AG04449 (cell line): Measurements from ENCODE around the gene SURF2.
A peak's percentile ranks its signal among the peaks of the same experiment; 100 is the strongest.
"Not testable (repeated sequence)": the region's sequence is repeated elsewhere in the genome, so short reads cannot be mapped to it uniquely, and the experiment has no call there.

Experiments used
- CTCF ChIA-PET: fragments of 350-600 bp; formaldehyde crosslinking; extraction: SDS; loops from one replicate; lab custom pipeline; 2021; ENCODE audit warnings: antibody characterized with exemption; lab: Yijun Ruan, JAX
- POLR2A ChIA-PET: fragments of 400-600, 350-600 bp; formaldehyde crosslinking; extraction: SDS; loops from one replicate; lab custom pipeline; 2020; ENCODE audit warnings: antibody characterized with exemption, inconsistent platforms; lab: Yijun Ruan, JAX
- DNase-seq: peaks from one replicate; pipeline ENCODE4 v3.0.0-alpha.2; 2010; ENCODE audit warnings: low read depth, low spot score
- H3K4me3 ChIP-seq: 2 replicates; pipeline ENCODE4 v1.5.1; 2011; ENCODE audit warnings: low read depth, mild to moderate bottlenecking, control low read depth, low read length
- CTCF ChIP-seq: IDR thresholded peaks from one replicate; pipeline ENCODE4 v1.5.1; 2011; ENCODE audit warnings: mild to moderate bottlenecking, moderate library complexity, low read length, control low read depth, inconsistent platforms; ENCODE audit not compliant: insufficient read depth; ENCODE audit errors: missing control alignments

The SURF2 gene

GRCh38 chr9:133329306-133330156, 26.8 kb upstream of the SURF2 start:
- H3K4me3 ChIP-seq, POLR2A ChIA-PET, DNase-seq: not testable (repeated sequence)
- peak; percentile 45 for TF ChIP-seq CTCF
- CTCF ChIA-PET = interaction anchor here (0.9 to 4.3 kb wide), 12 partner anchors 9 to 308 kb away, joined by 3 to 62 read pairs (median 4); no protein-coding TSS in a partner anchor

DNA sequence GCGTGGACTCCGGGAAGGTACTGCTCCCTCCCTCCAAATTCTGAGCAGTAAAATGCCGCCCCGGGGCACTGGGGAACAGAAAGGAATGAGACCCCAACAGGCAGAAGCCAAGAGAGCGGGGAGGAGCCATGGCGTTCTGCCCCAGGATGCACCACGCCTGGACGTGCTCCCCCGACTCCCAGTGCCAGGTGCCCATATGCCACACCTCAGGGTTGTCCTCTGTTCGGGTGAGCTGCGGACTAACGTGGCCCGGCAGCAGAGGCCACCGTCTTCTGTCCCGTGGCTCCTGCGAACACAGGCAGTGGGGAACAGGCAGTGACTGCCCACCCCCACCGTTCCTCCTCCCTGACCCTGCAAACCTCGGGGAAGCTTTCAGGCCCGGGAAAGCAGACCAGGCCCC, 25.1 kb upstream of the SURF2 start:
- TF ChIP-seq CTCF = no peak
- H3K4me3 ChIP-seq = no peak overlapping the region
- ChIA-PET CTCF (interaction anchor here (0.8 to 4.3 kb wide), 6 partner anchors 10 to 154 kb away, joined by 3 to 62 read pairs (median 6); no protein-coding TSS in a partner anchor), POLR2A (no interaction called here)
- DNase-seq = no peak

GRCh38 chr9:133331641-133332380, 24.5 kb upstream of the SURF2 start:
- POLR2A ChIA-PET = interaction anchor here (0.7 kb wide), 1 partner anchor 16 kb away, joined by 5 read pairs; the partner anchor contains the start of genes MED22 and RPL7A
- no peak for DNase-seq
- TF ChIP-seq CTCF = no peak
- CTCF ChIA-PET = interaction anchor here (1.3 to 4.3 kb wide), 5 partner anchors 11 to 150 kb away, joined by 5 to 62 read pairs (median 15); no protein-coding TSS in a partner anchor
- H3K4me3 ChIP-seq = no peak overlapping the region

GRCh38 chr9:133332381-133332730, 24.0 kb upstream of the SURF2 start:
- CTCF ChIA-PET = interaction anchor here (3.0 kb wide), 1 partner anchor 146 kb away, joined by 15 read pairs; no protein-coding TSS in a partner anchor
- no peak for DNase-seq
- no peak for TF ChIP-seq CTCF
- POLR2A ChIA-PET = interaction anchor here (0.7 kb wide), 1 partner anchor 15 kb away, joined by 5 read pairs; the partner anchor contains the start of genes MED22 and RPL7A
- H3K4me3 ChIP-seq = no peak overlapping the region

GRCh38 chr9:133333011-133333410, 23.3 kb upstream of the SURF2 start:
- H3K4me3 ChIP-seq = no peak overlapping the region
- no peak for TF ChIP-seq CTCF
- no peak for DNase-seq
- ChIA-PET CTCF (interaction anchor here (3.0 kb wide), 1 partner anchor 147 kb away, joined by 15 read pairs; no protein-coding TSS in a partner anchor), POLR2A (no interaction called here)
